H1 (cell line): ENCODE measurements around the gene KCNA2. TPM values are rescaled to one million over a fixed set of nuclear protein-coding genes. Genes with fewer than 3 reads are reported as not detected.

Source experiments
- CTCF ChIA-PET: fragments of 300-600 bp; sonication (Branson Sonifier 250); formaldehyde crosslinking; loops from one replicate; lab custom pipeline; 2021; ENCODE audit not compliant: partially characterized antibody; lab: Charles Lee
- POLR2A ChIA-PET: fragments of 300-600 bp; sonication (Branson Sonifier 250); formaldehyde crosslinking; loops from one replicate; lab custom pipeline; 2021; ENCODE audit warnings: inconsistent platforms; ENCODE audit not compliant: partially characterized antibody; lab: Charles Lee
- DNase-seq, 2 experiments: peaks; one replicate each; pipeline versions ENCODE4 v3.0.0 to v3.0.0-alpha.2; 2010 to 2022; ENCODE audit warnings: low spot score in 2 of 2, low read depth in 1 of 2, mixed read lengths in 1 of 2
- FAIRE-seq: peaks from 2 replicates; lab custom pipeline; 2011; peaks lifted over from hg19 to GRCh38; lab: Jason Lieb, UNC
- H2AFZ ChIP-seq: 2 replicates; pipeline ENCODE4 v1.8.1; 2012; ENCODE audit warnings: low read length, inconsistent platforms
- H2AK5ac ChIP-seq: 2 replicates; pipeline ENCODE4 v1.6.1; 2013; ENCODE audit warnings: low read depth, low read length
- H2BK120ac ChIP-seq: replicated peaks from 2 replicates; pipeline ENCODE3; 2013; ENCODE audit warnings: low read depth, low read length, inconsistent platforms
- H2BK12ac ChIP-seq: 2 replicates; pipeline ENCODE4 v1.6.1; 2013; ENCODE audit warnings: low read depth, low read length
- H2BK15ac ChIP-seq: 2 replicates; pipeline ENCODE4 v1.6.1; 2013; ENCODE audit warnings: low read length
- H2BK20ac ChIP-seq: 2 replicates; pipeline ENCODE4 v1.6.1; 2013; ENCODE audit warnings: low read length
- H2BK5ac ChIP-seq: 2 replicates; pipeline ENCODE4 v1.6.1; 2013; ENCODE audit warnings: low read depth, low read length
- H3K14ac ChIP-seq: 2 replicates; pipeline ENCODE4 v1.6.1; 2013; ENCODE audit warnings: inconsistent platforms; ENCODE audit not compliant: insufficient read length
- H3K18ac ChIP-seq: 2 replicates; pipeline ENCODE4 v1.6.1; 2013; ENCODE audit warnings: low read length; ENCODE audit errors: extremely low read depth
- H3K23ac ChIP-seq: 2 replicates; pipeline ENCODE4 v1.6.1; 2013; ENCODE audit warnings: inconsistent platforms; ENCODE audit not compliant: insufficient read length
- H3K23me2 ChIP-seq: 2 replicates; pipeline ENCODE4 v1.6.1; 2013; ENCODE audit warnings: low read depth, low read length
- H3K27ac ChIP-seq: 2 replicates; pipeline ENCODE4 v1.6.1; 2011; ENCODE audit warnings: low read depth, low read length, inconsistent platforms
- H3K27me3 ChIP-seq, 4 experiments: replicated peaks in 1 of 4; 1 replicate in 1 of 4; 2 replicates in 3 of 4; pipeline versions ENCODE4 v1.6.1 to v1.8.1; 2011 to 2013; ENCODE audit warnings: low read length in 3 of 4, mild to moderate bottlenecking in 3 of 4, inconsistent platforms in 2 of 4, mixed read lengths in 2 of 4, moderate library complexity in 1 of 4; ENCODE audit not compliant: control insufficient read depth in 3 of 4, insufficient read depth in 3 of 4; ENCODE audit errors: extremely low read depth in 1 of 4
- H3K36me3 ChIP-seq, 4 experiments: 2 replicates each; pipeline versions ENCODE4 v1.6.1 to v1.8.1; 2011 to 2013; ENCODE audit warnings: mild to moderate bottlenecking in 4 of 4, low read length in 3 of 4, moderate library complexity in 2 of 4, control low read depth in 1 of 4, inconsistent platforms in 1 of 4; ENCODE audit not compliant: insufficient read depth in 4 of 4, control insufficient read depth in 2 of 4
- H3K4ac ChIP-seq: replicated peaks from 2 replicates; pipeline ENCODE3; 2013; ENCODE audit warnings: low read length, low read depth, mixed read lengths, inconsistent platforms; ENCODE audit not compliant: insufficient read length
- H3K4me1 ChIP-seq, 4 experiments: replicated peaks in 1 of 4; 1 replicate in 1 of 4; 2 replicates in 3 of 4; pipeline versions ENCODE4 v1.6.1 to v1.8.1; 2011 to 2013; ENCODE audit warnings: low read length in 3 of 4, inconsistent platforms in 2 of 4, mixed read lengths in 1 of 4; ENCODE audit not compliant: insufficient read depth in 4 of 4, control insufficient read depth in 3 of 4
- H3K4me2 ChIP-seq, 2 experiments: 2 replicates each; pipeline versions ENCODE4 v1.6.1 to v1.8.1; 2011 to 2013; ENCODE audit warnings: low read depth in 2 of 2, low read length in 2 of 2, control low read depth in 1 of 2, inconsistent platforms in 1 of 2, mild to moderate bottlenecking in 1 of 2; ENCODE audit not compliant: insufficient read depth in 1 of 2
- H3K4me3 ChIP-seq, 4 experiments: fragments of 200-600, 300-600 bp in 1 of 4; sonication (generic), shearing (Covaris generic), sonication (Bioruptor Twin) in 1 of 4; 2 replicates each; pipeline versions ENCODE4 v1.5.1 to v1.8.1; 2011 to 2016; ENCODE audit warnings: low read length in 4 of 4, low read depth in 3 of 4, control low read depth in 2 of 4, inconsistent platforms in 2 of 4, mild to moderate bottlenecking in 2 of 4, mixed read lengths in 1 of 4, moderate library complexity in 1 of 4; ENCODE audit not compliant: insufficient read depth in 2 of 4; ENCODE audit errors: extremely low read depth in 1 of 4
- H3K56ac ChIP-seq: replicated peaks from 2 replicates; pipeline ENCODE3; 2013; ENCODE audit warnings: low read depth, mild to moderate bottlenecking, mixed read lengths, low read length, inconsistent platforms; ENCODE audit not compliant: insufficient read length
- H3K79me1 ChIP-seq: 2 replicates; pipeline ENCODE4 v1.6.1; 2013; ENCODE audit warnings: low read depth, low read length, control low read depth
- H3K79me2 ChIP-seq, 2 experiments: 2 replicates each; pipeline versions ENCODE4 v1.6.1 to v1.8.1; 2012 to 2013; ENCODE audit warnings: low read length in 2 of 2, mild to moderate bottlenecking in 2 of 2, inconsistent platforms in 1 of 2; ENCODE audit not compliant: insufficient read depth in 2 of 2, control insufficient read depth in 1 of 2
- H3K9ac ChIP-seq, 4 experiments: replicated peaks in 1 of 4; 1 replicate in 1 of 4; 2 replicates in 3 of 4; pipeline versions ENCODE4 v1.6.1 to v1.8.1; 2011 to 2013; ENCODE audit warnings: low read depth in 3 of 4, low read length in 3 of 4, control low read depth in 2 of 4, mild to moderate bottlenecking in 2 of 4, moderate library complexity in 2 of 4, inconsistent platforms in 1 of 4; ENCODE audit errors: extremely low read depth in 1 of 4
- H3K9me3 ChIP-seq, 2 experiments: 2 replicates each; pipeline versions ENCODE4 v1.6.1 to v1.8.1; 2012 to 2013; ENCODE audit warnings: mild to moderate bottlenecking in 2 of 2, moderate library complexity in 2 of 2, control low read depth in 1 of 2, inconsistent platforms in 1 of 2, low read depth in 1 of 2, low read length in 1 of 2, mixed read lengths in 1 of 2; ENCODE audit not compliant: insufficient read depth in 2 of 2
- H4K20me1 ChIP-seq, 2 experiments: replicated peaks in 1 of 2; 2 replicates each; pipeline versions ENCODE3 to v1.8.1; 2011 to 2013; ENCODE audit warnings: inconsistent platforms in 2 of 2, low read length in 2 of 2, mild to moderate bottlenecking in 1 of 2; ENCODE audit not compliant: insufficient read depth in 2 of 2, control insufficient read depth in 1 of 2
- H4K5ac ChIP-seq: 2 replicates; pipeline ENCODE4 v1.6.1; 2013; ENCODE audit warnings: low read length, low read depth, mixed read lengths, inconsistent platforms; ENCODE audit not compliant: insufficient read length
- H4K8ac ChIP-seq: 2 replicates; pipeline ENCODE4 v1.8.0; 2013; ENCODE audit warnings: mild to moderate bottlenecking, moderate library complexity, low read length, inconsistent platforms; ENCODE audit not compliant: insufficient read depth; ENCODE audit errors: extremely low read depth
- H4K91ac ChIP-seq: replicated peaks from 2 replicates; pipeline ENCODE3; 2013; ENCODE audit warnings: low read length, mixed read lengths, inconsistent platforms; ENCODE audit not compliant: insufficient read length
- FOSL1 ChIP-seq: IDR thresholded peaks from 2 replicates; pipeline ENCODE4 v1.6.1; 2011; ENCODE audit warnings: mild to moderate bottlenecking, low read depth, low read length, moderate library complexity; ENCODE audit not compliant: insufficient read depth
- SP1 ChIP-seq: IDR thresholded peaks from 2 replicates; pipeline ENCODE4 v1.6.1; 2011; ENCODE audit warnings: low read depth, low read length
- SUZ12 ChIP-seq: fragments of 200-600 bp; sonication (generic); IDR thresholded peaks from 2 replicates; pipeline ENCODE4 v1.6.1; 2012; ENCODE audit warnings: mild to moderate bottlenecking, inconsistent platforms, low read length, moderate library complexity, mixed read lengths
- WGBS, 2 experiments: shearing (Covaris generic) in 1 of 2; methylation state at CpG; one replicate each; pipeline versions ENCODE4 v1.1.6 to v1.1.7; 2013 to 2015; ENCODE audit warnings: low lambda C conversion rate in 2 of 2, mixed read lengths in 2 of 2, inconsistent platforms in 1 of 2, low coverage in 1 of 2, missing lambda C conversion rate in 1 of 2; ENCODE audit not compliant: insufficient replicate concordance in 2 of 2, insufficient coverage in 1 of 2, insufficient read length in 1 of 2; ENCODE audit errors: extremely low coverage in 1 of 2, missing lambda C conversion rate in 1 of 2; 5-methylcytosine and 5-hydroxymethylcytosine counted together
- polyA plus RNA-seq, 7 experiments: library from polyadenylated mRNA; depleted of rRNA in 3 of 7; stranded (reverse) in 5 of 7; unstranded in 2 of 7; fragments of >200 nt in 5 of 7; fragments of 200-250 nt in 2 of 7; gene quantifications; 1 replicate in 5 of 7; 2 replicates in 1 of 7; 4 replicates in 1 of 7; pipeline versions ENCODE4 v1.2.1 to v1.2.3, GENCODE V29; 2011 to 2013; ENCODE audit warnings: missing spikeins in 2 of 7, mixed read lengths in 2 of 7
- total RNA-seq: library from RNA; stranded (reverse); fragmentation: NEBNext Ultra II Directional; extraction: Animal tissue kit (Norgen Biotek cat#: 25700); gene quantifications from 2 replicates; pipeline ENCODE4 v1.2.1, GENCODE V29; 2021

Gene KCNA2
- total and polyA plus RNA-seq, 2 of the 8 experiments (the other 6 are each of a cell fraction or from before 2014, with no cell fraction given), result 0.26 to 0.78 TPM

DNA sequence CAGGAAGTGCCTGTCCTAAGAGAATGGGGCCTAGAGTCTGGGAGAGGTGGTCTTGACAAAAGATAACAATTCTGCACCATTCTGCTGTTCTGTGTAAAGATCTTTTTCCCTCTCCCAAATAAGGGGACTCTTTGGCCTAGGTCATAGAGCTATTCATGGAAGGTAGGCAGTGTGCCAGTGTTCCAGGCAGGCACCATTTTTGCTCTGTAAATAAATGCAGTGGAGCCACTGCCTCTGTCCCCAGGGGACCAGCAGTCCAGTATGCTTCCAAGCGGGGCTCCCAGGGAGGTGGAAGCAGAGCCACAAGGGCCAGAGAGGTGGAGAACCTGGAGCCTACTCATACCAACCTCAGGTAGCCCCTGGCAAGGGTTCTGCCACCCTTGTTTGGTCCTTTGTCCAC, 25.9 kb downstream of the KCNA2 start:
- Histone ChIP-seq H3K27ac (no peak overlapping the region), H3K14ac (no peak overlapping the region), H4K91ac (no peak overlapping the region), H3K4me1 (no peaks in the 10 kb centered on the region), H3K27me3 (peaks cover 0 to 34% (median 23%) of the 10 kb centered on the region in 4 experiments; a peak in 6 of 7 replicates), H2AK5ac (no peak overlapping the region), H3K79me1 (no peaks in the 10 kb centered on the region), H4K5ac (no peak overlapping the region), H3K23me2 (no peaks in the 10 kb centered on the region; the same call in 1 of the 2 replicates), H3K36me3 (no peaks in the 10 kb centered on the region), H3K9me3 (no peaks in the 10 kb centered on the region), H3K4me2 (no peak overlapping the region), H3K79me2 (no peaks in the 10 kb centered on the region), H2BK5ac (no peak overlapping the region), H2BK20ac (no peak overlapping the region), H4K20me1 (peaks cover 0 to 2% of the 10 kb centered on the region in 2 experiments), H2BK120ac (no peak overlapping the region), H4K8ac (no peak overlapping the region), H3K56ac (no peak overlapping the region), H3K9ac (no peak overlapping the region), H2BK12ac (no peak overlapping the region), H2AFZ (no peak overlapping the region), H3K4ac (no peak overlapping the region), H3K4me3 (no peak overlapping the region), H3K23ac (no peak overlapping the region), H2BK15ac (no peak overlapping the region), H3K18ac (no peak overlapping the region)
- ChIA-PET CTCF (interaction anchor here (1.9 to 2.1 kb wide), 2 partner anchors 15 to 26 kb away, joined by 6 to 7 read pairs; partner anchors contain the start of gene KCNA2), POLR2A (no interaction called here)
- WGBS, 2 experiments, result 92% methylated on average over 1 of the region's 1 CpG; no CpG with 5 or more reads in 1 of the 2 experiments
- no peak for FAIRE-seq
- DNase-seq, result no peak
- TF ChIP-seq FOSL1, result no peak
- no peak for TF ChIP-seq SUZ12
- no peak for TF ChIP-seq SP1
